ENCODE measurements around the gene BEND6. TPM values are rescaled to one million over a fixed set of nuclear protein-coding genes. Genes with fewer than 3 reads are reported as not detected.

The BEND6 gene
- polyA plus RNA-seq, 1 donor from 2014 or later = 8.6 TPM

DNA sequence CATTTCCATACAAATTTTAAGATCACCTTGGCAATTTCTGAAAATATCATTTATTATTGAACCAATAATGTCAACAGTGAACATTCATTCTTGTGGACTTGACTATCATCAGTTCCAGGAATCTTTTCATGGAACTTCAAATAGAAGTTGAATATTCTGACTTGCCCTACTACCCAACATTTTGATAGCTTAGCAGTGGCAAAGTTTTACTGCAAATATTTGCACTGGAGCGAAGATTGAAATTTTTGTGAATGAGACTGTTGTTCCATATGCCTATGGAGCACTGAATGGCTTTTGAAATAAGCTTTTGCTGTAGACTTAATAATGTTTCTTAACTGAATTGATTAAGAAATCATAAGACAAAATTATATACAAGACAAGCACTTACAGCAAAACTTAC is 23.6 kb downstream of the BEND6 start:
- Histone ChIP-seq H3K36me3 (ENCODE audit: insufficient read depth, low read length) (no peaks in the 10 kb centered on the region), H3K9me2 (ENCODE audit: insufficient read depth, low read length) (no peaks in the 10 kb centered on the region), H3K4me3 (ENCODE audit: low read length) (no peak overlapping the region), H2AFZ (ENCODE audit: low read depth, low read length) (no peak overlapping the region), H3K9ac (ENCODE audit: low read length) (no peak overlapping the region), H3K79me2 (replicated peaks; ENCODE audit: insufficient read depth, low read length) (no peaks in the 10 kb centered on the region), H3K27me3 (ENCODE audit: insufficient read depth, low read depth, low read length) (no peaks in the 10 kb centered on the region), H3K4me2 (ENCODE audit: low read length) (no peak overlapping the region), H3K9me3 (ENCODE audit: low read length) (no peaks in the 10 kb centered on the region), H4K20me1 (ENCODE audit: insufficient read depth) (no peaks in the 10 kb centered on the region), H3F3A (ENCODE audit: insufficient read depth, low read length, poor library complexity, severe bottlenecking) (no peaks in the 10 kb centered on the region), H3K27ac (ENCODE audit: low read length) (no peak overlapping the region)
- no peak for TF ChIP-seq TAF1 (IDR thresholded peaks at IDR 0.05; ENCODE audit: low read depth)
- TF ChIP-seq POLR2AphosphoS5 (IDR thresholded peaks at IDR 0.05) = no peak

DNA sequence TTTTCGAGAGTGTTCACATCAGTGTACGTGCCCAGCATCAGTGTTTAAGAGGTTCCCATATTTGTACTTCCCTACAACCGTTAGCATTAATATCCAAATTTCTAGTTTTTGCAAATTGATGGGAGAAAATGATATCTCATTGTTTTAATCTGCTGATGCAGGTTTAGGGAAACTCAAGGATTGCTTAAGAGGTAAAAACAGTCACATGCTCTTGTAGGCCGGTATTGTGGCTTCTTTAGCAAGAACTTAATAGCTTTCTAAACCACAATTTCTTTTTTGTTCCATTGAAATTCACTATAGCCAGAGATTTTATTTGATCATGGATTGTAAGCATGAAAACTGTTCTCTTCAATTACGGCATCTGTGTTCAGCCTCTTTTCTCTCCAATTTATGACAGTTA is 29.5 kb downstream of the BEND6 start:
- Histone ChIP-seq H3K79me2 (replicated peaks; ENCODE audit: insufficient read depth, low read length) (no peaks in the 10 kb centered on the region), H3K9me2 (ENCODE audit: insufficient read depth, low read length) (no peaks in the 10 kb centered on the region), H3K4me3 (ENCODE audit: low read length) (no peak overlapping the region), H3K4me2 (ENCODE audit: low read length) (no peak overlapping the region), H3K27ac (ENCODE audit: low read length) (no peak overlapping the region), H3F3A (ENCODE audit: insufficient read depth, low read length, poor library complexity, severe bottlenecking) (no peaks in the 10 kb centered on the region), H3K36me3 (ENCODE audit: insufficient read depth, low read length) (no peaks in the 10 kb centered on the region), H3K9ac (ENCODE audit: low read length) (no peak overlapping the region), H3K27me3 (ENCODE audit: insufficient read depth, low read depth, low read length) (no peaks in the 10 kb centered on the region), H3K9me3 (ENCODE audit: low read length) (no peaks in the 10 kb centered on the region), H2AFZ (ENCODE audit: low read depth, low read length) (no peak overlapping the region), H4K20me1 (ENCODE audit: insufficient read depth) (no peaks in the 10 kb centered on the region)
- TF ChIP-seq SMC3 (conservative IDR thresholded peaks at IDR 0.05; ENCODE audit: poor library complexity) (no peak), TAF1 (IDR thresholded peaks at IDR 0.05; ENCODE audit: low read depth) (no peak), EP300 (conservative IDR thresholded peaks at IDR 0.05; ENCODE audit: poor library complexity, severe bottlenecking) (no peak), POLR2AphosphoS5 (IDR thresholded peaks at IDR 0.05) (no peak), MXI1 (conservative IDR thresholded peaks at IDR 0.05; ENCODE audit: poor library complexity, severe bottlenecking) (no peak), RAD21 (conservative IDR thresholded peaks at IDR 0.05) (no peak), EZH2 (IDR thresholded peaks at IDR 0.05; ENCODE audit: borderline replicate concordance, insufficient read depth, low read length, poor library complexity, severe bottlenecking) (no peak)
- TF ChIP-seq, protein P1, sequence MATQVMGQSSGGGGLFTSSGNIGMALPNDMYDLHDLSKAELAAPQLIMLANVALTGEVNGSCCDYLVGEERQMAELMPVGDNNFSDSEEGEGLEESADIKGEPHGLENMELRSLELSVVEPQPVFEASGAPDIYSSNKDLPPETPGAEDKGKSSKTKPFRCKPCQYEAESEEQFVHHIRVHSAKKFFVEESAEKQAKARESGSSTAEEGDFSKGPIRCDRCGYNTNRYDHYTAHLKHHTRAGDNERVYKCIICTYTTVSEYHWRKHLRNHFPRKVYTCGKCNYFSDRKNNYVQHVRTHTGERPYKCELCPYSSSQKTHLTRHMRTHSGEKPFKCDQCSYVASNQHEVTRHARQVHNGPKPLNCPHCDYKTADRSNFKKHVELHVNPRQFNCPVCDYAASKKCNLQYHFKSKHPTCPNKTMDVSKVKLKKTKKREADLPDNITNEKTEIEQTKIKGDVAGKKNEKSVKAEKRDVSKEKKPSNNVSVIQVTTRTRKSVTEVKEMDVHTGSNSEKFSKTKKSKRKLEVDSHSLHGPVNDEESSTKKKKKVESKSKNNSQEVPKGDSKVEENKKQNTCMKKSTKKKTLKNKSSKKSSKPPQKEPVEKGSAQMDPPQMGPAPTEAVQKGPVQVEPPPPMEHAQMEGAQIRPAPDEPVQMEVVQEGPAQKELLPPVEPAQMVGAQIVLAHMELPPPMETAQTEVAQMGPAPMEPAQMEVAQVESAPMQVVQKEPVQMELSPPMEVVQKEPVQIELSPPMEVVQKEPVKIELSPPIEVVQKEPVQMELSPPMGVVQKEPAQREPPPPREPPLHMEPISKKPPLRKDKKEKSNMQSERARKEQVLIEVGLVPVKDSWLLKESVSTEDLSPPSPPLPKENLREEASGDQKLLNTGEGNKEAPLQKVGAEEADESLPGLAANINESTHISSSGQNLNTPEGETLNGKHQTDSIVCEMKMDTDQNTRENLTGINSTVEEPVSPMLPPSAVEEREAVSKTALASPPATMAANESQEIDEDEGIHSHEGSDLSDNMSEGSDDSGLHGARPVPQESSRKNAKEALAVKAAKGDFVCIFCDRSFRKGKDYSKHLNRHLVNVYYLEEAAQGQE (IDR thresholded peaks at IDR 0.05; ENCODE audit: borderline replicate concordance) = no peak
- TF ChIP-seq, protein P2, sequence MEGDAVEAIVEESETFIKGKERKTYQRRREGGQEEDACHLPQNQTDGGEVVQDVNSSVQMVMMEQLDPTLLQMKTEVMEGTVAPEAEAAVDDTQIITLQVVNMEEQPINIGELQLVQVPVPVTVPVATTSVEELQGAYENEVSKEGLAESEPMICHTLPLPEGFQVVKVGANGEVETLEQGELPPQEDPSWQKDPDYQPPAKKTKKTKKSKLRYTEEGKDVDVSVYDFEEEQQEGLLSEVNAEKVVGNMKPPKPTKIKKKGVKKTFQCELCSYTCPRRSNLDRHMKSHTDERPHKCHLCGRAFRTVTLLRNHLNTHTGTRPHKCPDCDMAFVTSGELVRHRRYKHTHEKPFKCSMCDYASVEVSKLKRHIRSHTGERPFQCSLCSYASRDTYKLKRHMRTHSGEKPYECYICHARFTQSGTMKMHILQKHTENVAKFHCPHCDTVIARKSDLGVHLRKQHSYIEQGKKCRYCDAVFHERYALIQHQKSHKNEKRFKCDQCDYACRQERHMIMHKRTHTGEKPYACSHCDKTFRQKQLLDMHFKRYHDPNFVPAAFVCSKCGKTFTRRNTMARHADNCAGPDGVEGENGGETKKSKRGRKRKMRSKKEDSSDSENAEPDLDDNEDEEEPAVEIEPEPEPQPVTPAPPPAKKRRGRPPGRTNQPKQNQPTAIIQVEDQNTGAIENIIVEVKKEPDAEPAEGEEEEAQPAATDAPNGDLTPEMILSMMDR (IDR thresholded peaks at IDR 0.05; ENCODE audit: poor library complexity, severe bottlenecking) = no peak

DNA sequence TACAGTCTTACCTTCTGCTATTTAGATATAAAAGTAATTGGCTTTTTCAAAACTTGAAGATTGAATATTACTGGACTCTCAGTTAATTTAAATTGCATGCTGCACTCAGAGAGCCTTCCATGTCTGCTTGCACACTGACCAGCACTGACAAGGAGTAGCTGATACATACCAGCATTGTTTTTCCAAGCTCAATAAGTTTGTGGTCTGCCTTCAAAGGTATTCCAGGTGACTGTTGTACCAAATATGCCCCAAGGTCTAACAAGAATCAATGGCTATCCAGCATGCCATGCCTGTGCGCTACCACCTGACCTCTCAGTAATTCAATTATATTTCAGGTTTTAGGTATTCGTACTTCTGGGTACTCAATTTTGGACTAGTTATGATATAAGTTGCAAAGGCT is 30.0 kb downstream of the BEND6 start:
- no peak overlapping the region for H3K27ac ChIP-seq (ENCODE audit: low read length)
- no peak overlapping the region for H3K9ac ChIP-seq (ENCODE audit: low read length)
- H3K4me3 ChIP-seq (ENCODE audit: low read length) = no peak overlapping the region
- no peak overlapping the region for H2AFZ ChIP-seq (ENCODE audit: low read depth, low read length)
- H3K4me2 ChIP-seq (ENCODE audit: low read length) = no peak overlapping the region
- no peaks in the 10 kb centered on the region for H3K9me2 ChIP-seq (ENCODE audit: insufficient read depth, low read length)
- H4K20me1 ChIP-seq (ENCODE audit: insufficient read depth) = no peaks in the 10 kb centered on the region
- no peaks in the 10 kb centered on the region for H3F3A ChIP-seq (ENCODE audit: insufficient read depth, low read length, poor library complexity, severe bottlenecking)
- H3K27me3 ChIP-seq (ENCODE audit: insufficient read depth, low read depth, low read length) = no peaks in the 10 kb centered on the region
- no peak for TF ChIP-seq RAD21 (conservative IDR thresholded peaks at IDR 0.05)
- TF ChIP-seq, protein P2 (IDR thresholded peaks at IDR 0.05; ENCODE audit: poor library complexity, severe bottlenecking) = no peak
- TF ChIP-seq TAF1 (IDR thresholded peaks at IDR 0.05; ENCODE audit: low read depth) = no peak
- no peak for TF ChIP-seq EP300 (conservative IDR thresholded peaks at IDR 0.05; ENCODE audit: poor library complexity, severe bottlenecking)
- H3K9me3 ChIP-seq (ENCODE audit: low read length) = no peaks in the 10 kb centered on the region
- no peaks in the 10 kb centered on the region for H3K79me2 ChIP-seq (replicated peaks; ENCODE audit: insufficient read depth, low read length)
- H3K36me3 ChIP-seq (ENCODE audit: insufficient read depth, low read length) = no peaks in the 10 kb centered on the region

Measured in neural cell (in vitro differentiated cells).